Sigmoid colon (tissue), 3 donors: ENCODE measurements around the gene BOLA2B.

Source experiments
- POLR2A ChIP-seq, 2 donors: fragments of 450-650 bp; IDR thresholded peaks; one replicate each; pipeline ENCODE4 v1.6.1; 2016; ENCODE audit warnings: antibody characterized with exemption in 2 of 2, mild to moderate bottlenecking in 2 of 2, moderate library complexity in 2 of 2
- TF ChIP-seq, protein P1 (sequence below), 4 experiments: fragments of 450-650 bp in 3 of 4; fragments of 200-600 bp in 1 of 4; IDR thresholded peaks; one replicate each; pipeline ENCODE4 v1.5.1; 2016 to 2019; ENCODE audit warnings: antibody characterized with exemption in 4 of 4, mild to moderate bottlenecking in 3 of 4, moderate library complexity in 2 of 4

DNA sequence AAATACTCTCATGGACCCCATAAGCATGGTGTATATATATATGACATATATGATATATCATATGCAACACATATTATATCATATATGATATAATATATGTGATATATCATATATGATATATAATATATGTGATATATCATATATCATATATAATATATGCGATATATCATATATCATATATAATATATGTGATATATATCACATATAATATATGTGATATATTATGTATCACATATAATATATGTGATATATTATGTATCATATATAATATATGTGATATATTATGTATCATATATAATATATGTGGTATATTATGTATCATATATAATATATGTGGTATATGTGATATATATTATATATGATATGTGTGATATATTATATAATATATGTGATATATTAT is 48.5 kb downstream of the BOLA2B start:
- TF ChIP-seq, protein P1, sequence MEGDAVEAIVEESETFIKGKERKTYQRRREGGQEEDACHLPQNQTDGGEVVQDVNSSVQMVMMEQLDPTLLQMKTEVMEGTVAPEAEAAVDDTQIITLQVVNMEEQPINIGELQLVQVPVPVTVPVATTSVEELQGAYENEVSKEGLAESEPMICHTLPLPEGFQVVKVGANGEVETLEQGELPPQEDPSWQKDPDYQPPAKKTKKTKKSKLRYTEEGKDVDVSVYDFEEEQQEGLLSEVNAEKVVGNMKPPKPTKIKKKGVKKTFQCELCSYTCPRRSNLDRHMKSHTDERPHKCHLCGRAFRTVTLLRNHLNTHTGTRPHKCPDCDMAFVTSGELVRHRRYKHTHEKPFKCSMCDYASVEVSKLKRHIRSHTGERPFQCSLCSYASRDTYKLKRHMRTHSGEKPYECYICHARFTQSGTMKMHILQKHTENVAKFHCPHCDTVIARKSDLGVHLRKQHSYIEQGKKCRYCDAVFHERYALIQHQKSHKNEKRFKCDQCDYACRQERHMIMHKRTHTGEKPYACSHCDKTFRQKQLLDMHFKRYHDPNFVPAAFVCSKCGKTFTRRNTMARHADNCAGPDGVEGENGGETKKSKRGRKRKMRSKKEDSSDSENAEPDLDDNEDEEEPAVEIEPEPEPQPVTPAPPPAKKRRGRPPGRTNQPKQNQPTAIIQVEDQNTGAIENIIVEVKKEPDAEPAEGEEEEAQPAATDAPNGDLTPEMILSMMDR (IDR thresholded peaks at IDR 0.05), result no peak
- TF ChIP-seq POLR2A (IDR thresholded peaks at IDR 0.05), result no peak
